ENCODE data around the gene AOPEP.

Gene AOPEP

GRCh38 chr9:95023217-95024003 is 296.9 kb downstream of the AOPEP start:
- Histone ChIP-seq H3K36me3 (ENCODE audit: control insufficient read depth, insufficient read depth, low read length) (peaks cover 6% of the 10 kb centered on the region; the same call in 1 of the 2 replicates), H3K4me1 (ENCODE audit: control insufficient read depth, insufficient read depth, low read length) (no peaks in the 10 kb centered on the region), H3K27ac (ENCODE audit: low read depth, low read length) (peak overlapping the region; percentile 35), H3K4me3 (ENCODE audit: low read depth, low read length) (no peak overlapping the region), H3K9ac (ENCODE audit: low read depth, low read length) (no peak overlapping the region), H3K27me3 (ENCODE audit: control insufficient read depth, insufficient read depth, low read length) (no peaks in the 10 kb centered on the region), H3K9me3 (ENCODE audit: control insufficient read depth, insufficient read depth, low read length) (no peaks in the 10 kb centered on the region)

GRCh38 chr9:95024097-95024671 is 297.7 kb downstream of the AOPEP start:
- Histone ChIP-seq H3K4me1 (ENCODE audit: control insufficient read depth, insufficient read depth, low read length) (no peaks in the 10 kb centered on the region), H3K36me3 (ENCODE audit: control insufficient read depth, insufficient read depth, low read length) (peaks cover 6% of the 10 kb centered on the region; the same call in 1 of the 2 replicates), H3K9ac (ENCODE audit: low read depth, low read length) (no peak overlapping the region), H3K4me3 (ENCODE audit: low read depth, low read length) (no peak overlapping the region), H3K9me3 (ENCODE audit: control insufficient read depth, insufficient read depth, low read length) (no peaks in the 10 kb centered on the region), H3K27ac (ENCODE audit: low read depth, low read length) (no peak overlapping the region), H3K27me3 (ENCODE audit: control insufficient read depth, insufficient read depth, low read length) (no peaks in the 10 kb centered on the region)

- Histone ChIP-seq H3K4me1 (ENCODE audit: control insufficient read depth, insufficient read depth, low read length) (no peaks in the 10 kb centered on the region), H3K4me3 (ENCODE audit: low read depth, low read length) (no peak overlapping the region), H3K9ac (ENCODE audit: low read depth, low read length) (no peak overlapping the region), H3K36me3 (ENCODE audit: control insufficient read depth, insufficient read depth, low read length) (no peaks in the 10 kb centered on the region), H3K9me3 (ENCODE audit: control insufficient read depth, insufficient read depth, low read length) (no peaks in the 10 kb centered on the region), H3K27me3 (ENCODE audit: control insufficient read depth, insufficient read depth, low read length) (no peaks in the 10 kb centered on the region), H3K27ac (ENCODE audit: low read depth, low read length) (no peak overlapping the region)
Observed at GRCh38 chr9:95025213-95026147, 299.0 kb downstream of the AOPEP start.

- no peaks in the 10 kb centered on the region for H3K4me1 ChIP-seq (ENCODE audit: control insufficient read depth, insufficient read depth, low read length)
- H3K27me3 ChIP-seq (ENCODE audit: control insufficient read depth, insufficient read depth, low read length) = no peaks in the 10 kb centered on the region
- H3K36me3 ChIP-seq (ENCODE audit: control insufficient read depth, insufficient read depth, low read length) = no peaks in the 10 kb centered on the region
- no peaks in the 10 kb centered on the region for H3K9me3 ChIP-seq (ENCODE audit: control insufficient read depth, insufficient read depth, low read length)
- no peak overlapping the region for H3K4me3 ChIP-seq (ENCODE audit: low read depth, low read length)
- no peak overlapping the region for H3K9ac ChIP-seq (ENCODE audit: low read depth, low read length)
- no peak overlapping the region for H3K27ac ChIP-seq (ENCODE audit: low read depth, low read length)
Observed at GRCh38 chr9:95026148-95026524, 299.6 kb downstream of the AOPEP start.

- Histone ChIP-seq H3K9me3 (ENCODE audit: control insufficient read depth, insufficient read depth, low read length) (no peaks in the 10 kb centered on the region), H3K9ac (ENCODE audit: low read depth, low read length) (no peak overlapping the region), H3K36me3 (ENCODE audit: control insufficient read depth, insufficient read depth, low read length) (no peaks in the 10 kb centered on the region), H3K4me3 (ENCODE audit: low read depth, low read length) (no peak overlapping the region), H3K27ac (ENCODE audit: low read depth, low read length) (no peak overlapping the region), H3K4me1 (ENCODE audit: control insufficient read depth, insufficient read depth, low read length) (no peaks in the 10 kb centered on the region), H3K27me3 (ENCODE audit: control insufficient read depth, insufficient read depth, low read length) (no peaks in the 10 kb centered on the region)
Observed at GRCh38 chr9:95027914-95028852, 301.7 kb downstream of the AOPEP start.

- Histone ChIP-seq H3K4me3 (ENCODE audit: low read depth, low read length) (no peak overlapping the region), H3K27ac (ENCODE audit: low read depth, low read length) (no peak overlapping the region), H3K36me3 (ENCODE audit: control insufficient read depth, insufficient read depth, low read length) (no peaks in the 10 kb centered on the region), H3K4me1 (ENCODE audit: control insufficient read depth, insufficient read depth, low read length) (no peaks in the 10 kb centered on the region), H3K9ac (ENCODE audit: low read depth, low read length) (no peak overlapping the region), H3K27me3 (ENCODE audit: control insufficient read depth, insufficient read depth, low read length) (no peaks in the 10 kb centered on the region), H3K9me3 (ENCODE audit: control insufficient read depth, insufficient read depth, low read length) (no peaks in the 10 kb centered on the region)
Observed at GRCh38 chr9:95028853-95029219, 302.3 kb downstream of the AOPEP start.

GRCh38 chr9:95029288-95029687 is 302.8 kb downstream of the AOPEP start:
- Histone ChIP-seq H3K9ac (ENCODE audit: low read depth, low read length) (no peak overlapping the region), H3K36me3 (ENCODE audit: control insufficient read depth, insufficient read depth, low read length) (no peaks in the 10 kb centered on the region), H3K4me1 (ENCODE audit: control insufficient read depth, insufficient read depth, low read length) (no peaks in the 10 kb centered on the region), H3K27ac (ENCODE audit: low read depth, low read length) (no peak overlapping the region), H3K9me3 (ENCODE audit: control insufficient read depth, insufficient read depth, low read length) (no peaks in the 10 kb centered on the region), H3K4me3 (ENCODE audit: low read depth, low read length) (no peak overlapping the region), H3K27me3 (ENCODE audit: control insufficient read depth, insufficient read depth, low read length) (no peaks in the 10 kb centered on the region)

- no peaks in the 10 kb centered on the region for H3K36me3 ChIP-seq (ENCODE audit: control insufficient read depth, insufficient read depth, low read length)
- H3K27ac ChIP-seq (ENCODE audit: low read depth, low read length) = no peak overlapping the region
- no peak overlapping the region for H3K9ac ChIP-seq (ENCODE audit: low read depth, low read length)
- H3K4me1 ChIP-seq (ENCODE audit: control insufficient read depth, insufficient read depth, low read length) = no peaks in the 10 kb centered on the region
- no peak overlapping the region for H3K4me3 ChIP-seq (ENCODE audit: low read depth, low read length)
- no peaks in the 10 kb centered on the region for H3K27me3 ChIP-seq (ENCODE audit: control insufficient read depth, insufficient read depth, low read length)
- H3K9me3 ChIP-seq (ENCODE audit: control insufficient read depth, insufficient read depth, low read length) = no peaks in the 10 kb centered on the region
Observed at GRCh38 chr9:95029720-95030119, 303.2 kb downstream of the AOPEP start.

- H3K9ac ChIP-seq (ENCODE audit: low read depth, low read length) = no peak overlapping the region
- H3K4me1 ChIP-seq (ENCODE audit: control insufficient read depth, insufficient read depth, low read length) = no peaks in the 10 kb centered on the region
- H3K36me3 ChIP-seq (ENCODE audit: control insufficient read depth, insufficient read depth, low read length) = no peaks in the 10 kb centered on the region
- no peaks in the 10 kb centered on the region for H3K9me3 ChIP-seq (ENCODE audit: control insufficient read depth, insufficient read depth, low read length)
- no peaks in the 10 kb centered on the region for H3K27me3 ChIP-seq (ENCODE audit: control insufficient read depth, insufficient read depth, low read length)
- no peak overlapping the region for H3K4me3 ChIP-seq (ENCODE audit: low read depth, low read length)
- H3K27ac ChIP-seq (ENCODE audit: low read depth, low read length) = no peak overlapping the region
Observed at GRCh38 chr9:95030344-95030743, 303.8 kb downstream of the AOPEP start.

- H3K36me3 ChIP-seq (ENCODE audit: control insufficient read depth, insufficient read depth, low read length) = no peaks in the 10 kb centered on the region
- H3K27me3 ChIP-seq (ENCODE audit: control insufficient read depth, insufficient read depth, low read length) = no peaks in the 10 kb centered on the region
- H3K9me3 ChIP-seq (ENCODE audit: control insufficient read depth, insufficient read depth, low read length) = no peaks in the 10 kb centered on the region
- H3K4me1 ChIP-seq (ENCODE audit: control insufficient read depth, insufficient read depth, low read length) = no peaks in the 10 kb centered on the region
- H3K27ac ChIP-seq (ENCODE audit: low read depth, low read length) = no peak overlapping the region
- no peak overlapping the region for H3K9ac ChIP-seq (ENCODE audit: low read depth, low read length)
- H3K4me3 ChIP-seq (ENCODE audit: low read depth, low read length) = no peak overlapping the region
Observed at GRCh38 chr9:95030920-95031642, 304.6 kb downstream of the AOPEP start.
